NB4 (cell line): Measurements from ENCODE around the gene DCLRE1B.

Experiments used
- DNase-seq: peaks from one replicate; pipeline ENCODE4 v3.0.0; 2010; ENCODE audit warnings: low read depth
- H3K4me3 ChIP-seq: one replicate; pipeline ENCODE4 v1.5.1; 2011; ENCODE audit warnings: mild to moderate bottlenecking, low read depth, low read length, moderate library complexity
- CTCF ChIP-seq: IDR thresholded peaks from one replicate; pipeline ENCODE4 v1.5.1; 2012; ENCODE audit warnings: low read depth, low read length
- MAX ChIP-seq: IDR thresholded peaks from 2 replicates; pipeline ENCODE4 v1.6.1; 2011; ENCODE audit warnings: low read depth, low read length
- MYC ChIP-seq: IDR thresholded peaks from 2 replicates; pipeline ENCODE4 v1.6.1; 2011; ENCODE audit warnings: low read depth, low read length
- POLR2A ChIP-seq: IDR thresholded peaks from 2 replicates; pipeline ENCODE4 v1.6.1; 2011; ENCODE audit warnings: mild to moderate bottlenecking; ENCODE audit not compliant: insufficient read length; ENCODE audit errors: extremely low read depth

The DCLRE1B gene

GRCh38 chr1:113924473-113924872 is 19.3 kb downstream of the DCLRE1B start:
- TF ChIP-seq POLR2A (no peak), CTCF (no peak), MAX (no peak), MYC (no peak)
- H3K4me3 ChIP-seq: no peak overlapping the region
- no peak for DNase-seq

DNA sequence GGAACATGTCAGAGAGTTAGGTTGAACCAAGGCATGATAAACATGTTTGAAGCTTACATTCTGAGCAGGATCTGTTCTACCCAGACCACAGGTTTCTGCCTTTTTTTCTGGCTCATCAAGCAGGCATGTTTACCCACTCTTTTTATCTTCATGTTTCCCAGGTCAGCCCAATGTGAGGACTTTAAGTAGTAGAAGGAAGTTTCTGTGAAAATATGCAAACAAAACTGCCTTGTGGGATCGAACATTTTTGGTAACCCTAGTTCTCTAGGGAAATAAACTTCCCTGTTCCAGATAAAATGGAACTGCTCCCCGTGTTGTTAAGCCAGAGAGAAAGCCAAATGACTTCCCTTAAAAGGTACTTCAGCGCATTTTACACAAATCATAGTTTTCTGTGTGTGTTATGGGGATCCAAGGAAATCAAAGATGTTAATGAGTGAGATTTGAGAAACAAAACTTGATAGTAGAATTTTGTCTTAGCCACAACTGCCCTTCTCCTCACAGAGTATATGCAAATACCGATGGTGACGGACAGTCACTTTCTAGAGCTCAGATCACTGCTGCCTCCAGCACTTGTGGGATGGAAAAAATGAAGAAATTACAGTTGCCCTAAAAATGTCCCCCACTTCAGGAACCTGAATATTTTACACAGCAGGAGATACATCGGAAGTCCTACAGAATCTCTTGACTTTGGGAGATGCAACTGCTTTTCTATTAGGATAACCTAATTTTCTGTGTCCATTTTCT is 23.2 kb downstream of the DCLRE1B start:
- DNase-seq: peak; percentile 49
- TF ChIP-seq CTCF (no peak), MAX (no peak), POLR2A (no peak), MYC (no peak)

DNA sequence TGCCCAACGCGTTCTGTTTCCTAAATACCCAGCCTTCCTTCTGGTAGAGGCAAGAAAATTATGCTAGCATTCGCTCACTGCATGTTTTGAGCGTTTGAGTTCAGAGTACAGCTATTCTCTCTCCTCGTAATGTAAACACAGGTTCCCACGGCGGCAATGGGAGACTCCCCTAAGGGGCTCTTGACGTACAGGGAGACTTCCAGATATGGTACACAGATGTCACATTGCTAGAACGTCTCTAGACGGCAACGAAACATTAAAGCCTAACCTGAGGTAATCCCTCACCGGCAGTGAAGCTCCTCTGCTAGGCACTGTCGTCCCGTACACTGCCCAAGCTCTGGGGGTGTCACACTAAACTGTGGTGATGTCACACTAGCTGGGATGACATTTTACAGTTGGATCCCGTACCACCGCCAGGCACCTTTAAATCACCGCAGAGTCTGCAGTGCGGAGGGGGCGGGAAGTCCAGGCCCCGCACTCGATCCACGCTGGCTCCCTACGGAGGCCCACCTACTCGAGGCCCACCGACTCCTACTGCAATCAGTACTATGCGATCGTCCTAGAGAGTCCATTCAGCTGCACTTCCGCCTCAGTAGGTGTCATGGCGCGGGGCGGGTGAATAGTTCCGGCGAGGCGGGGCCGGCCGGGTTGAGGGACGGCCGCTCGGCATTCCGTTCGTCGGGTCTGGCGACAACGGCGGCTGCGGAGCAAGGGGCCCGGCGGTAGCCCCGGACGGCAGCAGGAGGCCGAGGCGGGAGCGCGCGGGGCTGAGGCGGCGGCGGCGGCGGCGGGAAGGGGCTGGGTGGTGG is 24.0 kb downstream of the DCLRE1B start, which contains the start of gene HIPK1:
HIPK1 (plus strand) TSS at position 384 of the 809 bp plus-strand sequence.
- TF ChIP-seq MYC: peak; percentile 56
- no peak for TF ChIP-seq CTCF
- peak; percentile 15; the same call in 1 of the 2 replicates for TF ChIP-seq MAX
- TF ChIP-seq POLR2A: peak; percentile 64
- DNase-seq: peak; percentile 94
- peak within 1 kb of the TSS; percentile 85 for H3K4me3 ChIP-seq

More for the DNA sequence above, 23.2 kb downstream of the DCLRE1B start:
- peak overlapping the region; percentile 82 for H3K4me3 ChIP-seq

- TF ChIP-seq MYC (no peak), POLR2A (no peak), MAX (no peak)
- peak overlapping the region; percentile 85 for H3K4me3 ChIP-seq
- peak; percentile 69 for DNase-seq
Measured at GRCh38 chr1:113929750-113930498, 24.8 kb downstream of the DCLRE1B start.

DNA sequence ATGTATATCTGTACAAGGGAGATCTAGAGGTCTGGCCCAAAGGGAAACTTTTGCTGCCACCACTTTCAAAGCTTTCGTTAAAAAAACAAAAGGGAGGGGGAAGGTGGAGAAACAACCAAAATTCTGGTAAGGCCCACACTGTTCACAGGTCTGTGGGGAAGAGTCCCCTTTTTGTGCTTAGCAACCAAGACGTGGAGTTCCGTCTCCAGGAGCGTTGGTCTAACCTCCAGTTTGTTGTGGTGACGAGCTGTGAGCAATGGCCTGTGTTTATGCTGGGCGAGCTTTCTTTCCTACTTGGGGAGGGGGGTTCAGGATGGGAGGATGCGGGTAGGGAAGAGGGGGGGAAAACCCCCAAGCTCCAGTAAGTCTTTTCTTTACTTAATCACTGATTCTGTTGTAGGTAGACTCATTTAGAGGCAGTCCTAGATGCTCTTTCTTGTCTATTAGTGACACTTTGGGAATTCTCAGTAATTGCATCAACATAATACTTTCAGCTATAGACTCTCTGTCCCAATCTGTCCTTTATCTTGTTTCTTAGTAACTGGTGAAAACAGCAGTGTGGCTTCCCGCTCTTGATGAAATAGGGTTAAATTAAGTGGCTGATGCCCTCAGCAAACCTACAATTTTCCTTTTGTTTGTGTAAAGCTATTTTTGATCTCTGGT is 25.5 kb downstream of the DCLRE1B start:
- peak; percentile 82 for DNase-seq
- 0 out of 2 replicates have a peak, but pooled peaks have one; percentile 3 for TF ChIP-seq MAX
- no peak for TF ChIP-seq POLR2A
- H3K4me3 ChIP-seq: peak overlapping the region; percentile 85

- H3K4me3 ChIP-seq: peak overlapping the region; percentile 85
Measured at GRCh38 chr1:113931451-113931851, 26.3 kb downstream of the DCLRE1B start.

More at GRCh38 chr1:113931451-113931851, 26.3 kb downstream of the DCLRE1B start:
- peak; percentile 58 for DNase-seq
- TF ChIP-seq MYC: no peak
- TF ChIP-seq MAX: no peak
- no peak for TF ChIP-seq POLR2A
- no peak for TF ChIP-seq CTCF
